Keratinocyte (primary cell): Measurements from ENCODE around the gene APMAP. TPM values are rescaled to one million over a fixed set of nuclear protein-coding genes. Genes with fewer than 3 reads are reported as not detected.

ENCODE experiments used
- DNase-seq: peaks from one replicate; pipeline ENCODE4 v3.0.0-alpha.2; 2011; ENCODE audit warnings: low read depth, missing footprints, low spot score
- FAIRE-seq: peaks from 2 replicates; lab custom pipeline; 2011; peaks lifted over from hg19 to GRCh38; lab: Jason Lieb, UNC
- H2AFZ ChIP-seq: 2 replicates; pipeline ENCODE4 v1.6.0; 2012; ENCODE audit warnings: low read length, control low read depth, inconsistent platforms; ENCODE audit not compliant: control insufficient read depth
- H3K27ac ChIP-seq: 2 replicates; pipeline ENCODE4 v1.5.1; 2011; ENCODE audit warnings: low read length; ENCODE audit not compliant: control insufficient read depth, insufficient read depth
- H3K27me3 ChIP-seq: 3 replicates; pipeline ENCODE4 v1.6.0; 2011; ENCODE audit warnings: low read length; ENCODE audit not compliant: control insufficient read depth, insufficient read depth; ENCODE audit errors: extremely low read depth
- H3K36me3 ChIP-seq, 2 experiments: 2 replicates in 1 of 2; 3 replicates in 1 of 2; pipeline ENCODE4 v1.5.1; 2011; ENCODE audit warnings: low read length in 2 of 2, mild to moderate bottlenecking in 1 of 2; ENCODE audit not compliant: control insufficient read depth in 2 of 2, insufficient read depth in 2 of 2; ENCODE audit errors: extremely low read depth in 1 of 2
- H3K4me1 ChIP-seq: 3 replicates; pipeline ENCODE4 v1.5.1; 2011; ENCODE audit warnings: low read length; ENCODE audit not compliant: control insufficient read depth, insufficient read depth; ENCODE audit errors: extremely low read depth
- H3K4me2 ChIP-seq: 3 replicates; pipeline ENCODE4 v1.6.0; 2011; ENCODE audit warnings: low read depth, low read length; ENCODE audit not compliant: control insufficient read depth, insufficient read depth; ENCODE audit errors: extremely low read depth
- H3K4me3 ChIP-seq, 3 experiments: fragments of 200-600 bp in 1 of 3; sonication (generic) in 1 of 3; 2 replicates in 2 of 3; 3 replicates in 1 of 3; pipeline ENCODE4 v1.5.1; 2011 to 2016; ENCODE audit warnings: low read length in 3 of 3, mild to moderate bottlenecking in 3 of 3, control low read depth in 2 of 3, inconsistent platforms in 1 of 3, low read depth in 1 of 3, mixed read lengths in 1 of 3, mixed run types in 1 of 3, moderate library complexity in 1 of 3; ENCODE audit not compliant: control insufficient read depth in 2 of 3, insufficient read depth in 2 of 3; ENCODE audit errors: extremely low read depth in 1 of 3
- H3K79me2 ChIP-seq: 2 replicates; pipeline ENCODE4 v1.6.0; 2012; ENCODE audit warnings: low read length; ENCODE audit not compliant: control insufficient read depth, insufficient read depth
- H3K9ac ChIP-seq: 3 replicates; pipeline ENCODE4 v1.6.0; 2011; ENCODE audit warnings: low read length; ENCODE audit not compliant: control insufficient read depth, insufficient read depth; ENCODE audit errors: extremely low read depth
- H3K9me1 ChIP-seq: 3 replicates; pipeline ENCODE4 v1.6.0; 2011; ENCODE audit warnings: low read length; ENCODE audit not compliant: control insufficient read depth, insufficient read depth; ENCODE audit errors: extremely low read depth
- H3K9me3 ChIP-seq: 2 replicates; pipeline ENCODE4 v1.5.1; 2012; ENCODE audit warnings: low read depth, low read length; ENCODE audit not compliant: control insufficient read depth
- H4K20me1 ChIP-seq: 3 replicates; pipeline ENCODE4 v1.6.0; 2011; ENCODE audit warnings: low read length; ENCODE audit not compliant: control insufficient read depth, insufficient read depth; ENCODE audit errors: extremely low read depth
- CTCF ChIP-seq, 3 experiments: IDR thresholded peaks in 1 of 3; conservative IDR thresholded peaks in 1 of 3; optimal IDR thresholded peaks in 1 of 3; 2 replicates in 2 of 3; 3 replicates in 1 of 3; pipeline versions ENCODE3 to v1.5.1; 2011; ENCODE audit warnings: low read length in 3 of 3, mild to moderate bottlenecking in 3 of 3, moderate library complexity in 2 of 3, control low read depth in 1 of 3, inconsistent platforms in 1 of 3; ENCODE audit not compliant: insufficient read depth in 2 of 3; ENCODE audit errors: extremely low read depth in 1 of 3
- EZH2 ChIP-seq: IDR thresholded peaks from one replicate; pipeline ENCODE4 v1.6.1; 2012; ENCODE audit warnings: inconsistent platforms, mild to moderate bottlenecking, low read length, moderate library complexity
- dilution Hi-C: fragments of 300-500 bp; cut with MboI; formaldehyde crosslinking; loops from one replicate; pipeline ENCODE4 v1.7.0; 2020; ENCODE audit warnings: low sequenced_read_pairs; ENCODE audit not compliant: extremely low pct_ligation_motif_present
- polyA plus RNA-seq, 5 experiments: library from polyadenylated mRNA; depleted of rRNA in 3 of 5; stranded (reverse) in 3 of 5; stranded (forward) in 1 of 5; unstranded in 1 of 5; fragments of >200 nt; gene quantifications; 1 replicate in 1 of 5; 2 replicates in 3 of 5; 3 replicates in 1 of 5; pipeline versions ENCODE4 v1.2.1 to v1.2.3, GENCODE V29; 2011 to 2012; ENCODE audit warnings: missing spikeins in 2 of 5, low read depth in 1 of 5, low replicate concordance in 1 of 5

APMAP gene
- polyA plus RNA-seq, 1 donor (not counting 4 experiments of a cell fraction or from before 2014, with no cell fraction given) = 48.9 TPM

- Histone ChIP-seq H3K4me3 (no peak overlapping the region), H3K4me2 (no peak overlapping the region), H3K9me3 (no peaks in the 10 kb centered on the region), H3K9me1 (no peaks in the 10 kb centered on the region), H4K20me1 (no peaks in the 10 kb centered on the region), H2AFZ (no peak overlapping the region), H3K9ac (no peak overlapping the region), H3K36me3 (no peaks in the 10 kb centered on the region), H3K27me3 (peaks cover 8% of the 10 kb centered on the region), H3K79me2 (no peaks in the 10 kb centered on the region), H3K4me1 (peaks cover 6% of the 10 kb centered on the region), H3K27ac (no peak overlapping the region)
- dilution Hi-C loops = no loop called here
- FAIRE-seq (no peak), DNase-seq (no peak)
- TF ChIP-seq CTCF (optimal IDR thresholded peaks at IDR 0.05 in 1 of 3, IDR thresholded peaks at IDR 0.05 in 1 of 3, conservative IDR thresholded peaks at IDR 0.05 in 1 of 3; ENCODE audit: extremely low read depth in 1 of 3, insufficient read depth in 2 of 3, low read length in 3 of 3) (no peak), EZH2 (no peak)
Measured at GRCh38 chr20:25032065-25032477, 39.5 kb upstream of the APMAP start.

- DNase-seq (no peak), FAIRE-seq (no peak)
- Histone ChIP-seq H3K4me2 (no peak overlapping the region), H3K4me1 (peaks cover 6% of the 10 kb centered on the region), H3K36me3 (no peaks in the 10 kb centered on the region), H3K9ac (no peak overlapping the region), H3K27ac (no peak overlapping the region), H3K9me1 (no peaks in the 10 kb centered on the region), H3K9me3 (no peaks in the 10 kb centered on the region), H3K79me2 (no peaks in the 10 kb centered on the region), H4K20me1 (no peaks in the 10 kb centered on the region), H3K4me3 (no peak overlapping the region), H2AFZ (no peak overlapping the region), H3K27me3 (peaks cover 8% of the 10 kb centered on the region)
- dilution Hi-C loops = no loop called here
- no peak for TF ChIP-seq EZH2
- no peak for TF ChIP-seq CTCF (optimal IDR thresholded peaks at IDR 0.05 in 1 of 3, IDR thresholded peaks at IDR 0.05 in 1 of 3, conservative IDR thresholded peaks at IDR 0.05 in 1 of 3; ENCODE audit: extremely low read depth in 1 of 3, insufficient read depth in 2 of 3, low read length in 3 of 3)
Measured at GRCh38 chr20:25031241-25031640, 38.7 kb upstream of the APMAP start.
